Fibroblast of skin of right biceps (primary cell): ENCODE measurements around the gene TSGA10IP.

Source experiments
- DNase-seq: peaks from one replicate; pipeline ENCODE4 v3.0.0-alpha.2; 2013

The TSGA10IP gene

GRCh38 chr11:65945430-65945911, at the start of gene TSGA10IP:
TSS of gene TSGA10IP (plus strand) at chr11:65945480. CDS start at chr11:65945676, 196 bp downstream.
- DNase-seq: no peak

GRCh38 chr11:65895482-65895981, 49.7 kb upstream of the TSGA10IP start:
- DNase-seq: no peak

- no peak for DNase-seq
Measured at GRCh38 chr11:65896034-65896999, 49.0 kb upstream of the TSGA10IP start.

- no peak for DNase-seq
Measured at GRCh38 chr11:65897020-65897471, 48.2 kb upstream of the TSGA10IP start.

- DNase-seq: no peak
Measured at GRCh38 chr11:65898656-65899355, 46.5 kb upstream of the TSGA10IP start.

- DNase-seq: peak; percentile 86
Measured at GRCh38 chr11:65899356-65900124, 45.7 kb upstream of the TSGA10IP start.

GRCh38 chr11:65900125-65900898, 45.0 kb upstream of the TSGA10IP start, which contains the start of gene FOSL1:
TSS of gene FOSL1 (minus strand) at chr11:65900388. CDS start at chr11:65900339, 49 bp downstream.
- DNase-seq: peak; percentile 97

- DNase-seq: no peak
Measured at GRCh38 chr11:65900899-65901180, 44.4 kb upstream of the TSGA10IP start.

GRCh38 chr11:65903068-65903481, 42.2 kb upstream of the TSGA10IP start:
- peak; percentile 96 for DNase-seq

GRCh38 chr11:65903715-65904114, 41.6 kb upstream of the TSGA10IP start:
- DNase-seq: no peak

GRCh38 chr11:65906602-65907001, 38.7 kb upstream of the TSGA10IP start:
- peak; percentile 54 for DNase-seq

GRCh38 chr11:65907878-65908277, 37.4 kb upstream of the TSGA10IP start:
- DNase-seq: no peak

- DNase-seq: peak; percentile 96
Measured at GRCh38 chr11:65911682-65912568, 33.4 kb upstream of the TSGA10IP start.

GRCh38 chr11:65912845-65913244, 32.4 kb upstream of the TSGA10IP start:
- DNase-seq: peak; percentile 72

GRCh38 chr11:65915101-65915820, 30.0 kb upstream of the TSGA10IP start:
- DNase-seq: no peak

- peak; percentile 99 for DNase-seq
Measured at GRCh38 chr11:65915821-65916251, 29.4 kb upstream of the TSGA10IP start.

- no peak for DNase-seq
Measured at GRCh38 chr11:65916391-65916790, 28.9 kb upstream of the TSGA10IP start.

- DNase-seq: no peak
Measured at GRCh38 chr11:65917077-65917433, 28.2 kb upstream of the TSGA10IP start.

- DNase-seq: no peak
Measured at GRCh38 chr11:65917434-65918210, 27.7 kb upstream of the TSGA10IP start.
